Fibroblast of pulmonary artery (primary cell): ENCODE measurements around the gene ASCL3.

Experiments
- DNase-seq: peaks from one replicate; pipeline ENCODE4 v3.0.0-alpha.2; 2010; ENCODE audit warnings: low read depth
- H3K4me3 ChIP-seq: replicated peaks from 2 replicates; pipeline ENCODE4 v1.5.1; 2011; ENCODE audit warnings: low read depth, mild to moderate bottlenecking, control low read depth, low read length, moderate library complexity
- CTCF ChIP-seq: IDR thresholded peaks from 2 replicates; pipeline ENCODE4 v1.5.1; 2011; ENCODE audit warnings: mild to moderate bottlenecking, control low read depth, low read length, inconsistent platforms; ENCODE audit errors: missing control alignments

Gene ASCL3

GRCh38 chr11:8932564-8933180, 10.1 kb downstream of the ASCL3 start, which contains the start of gene C11orf16:
TSS of gene C11orf16 (minus strand) at chr11:8932947. CDS start at chr11:8932308, 639 bp downstream.
- no peak for DNase-seq
- no peak within 1 kb of the TSS for H3K4me3 ChIP-seq
- TF ChIP-seq CTCF = no peak

- TF ChIP-seq CTCF = no peak
- no peak overlapping the region for H3K4me3 ChIP-seq
- DNase-seq = no peak
Observed at GRCh38 chr11:8930456-8931175, 12.2 kb downstream of the ASCL3 start.

DNA sequence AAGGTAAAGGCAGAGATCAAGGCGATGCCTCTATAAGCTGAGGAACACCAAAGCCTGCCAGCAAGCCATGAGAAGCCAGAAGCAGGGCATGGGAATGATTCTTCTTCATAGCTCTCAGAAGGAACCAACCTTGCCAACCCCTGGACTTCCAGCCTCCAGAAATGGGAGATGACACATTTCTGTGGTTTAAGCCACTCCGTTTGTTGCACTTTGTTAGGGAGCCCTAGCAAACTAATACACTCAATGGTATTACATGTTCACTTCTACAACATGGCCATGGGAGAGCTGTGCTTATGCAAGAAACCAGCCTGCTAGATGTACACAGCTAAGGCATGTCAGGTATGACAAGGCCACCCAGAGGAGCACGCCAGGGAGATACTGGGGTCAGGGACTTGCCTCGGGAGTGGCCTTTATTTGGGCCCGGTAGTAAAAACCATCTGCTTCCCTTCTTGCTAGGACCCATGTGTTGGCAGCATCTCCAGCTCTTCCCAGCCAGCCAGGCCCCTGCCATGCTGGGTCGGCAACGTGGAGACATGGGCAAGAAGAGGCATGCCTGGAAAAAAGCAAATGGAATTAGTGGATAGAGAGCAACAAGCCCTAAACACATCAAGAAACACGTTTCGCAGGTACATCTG, 13.7 kb downstream of the ASCL3 start:
- TF ChIP-seq CTCF = no peak
- H3K4me3 ChIP-seq = no peak overlapping the region
- DNase-seq = no peak

DNA sequence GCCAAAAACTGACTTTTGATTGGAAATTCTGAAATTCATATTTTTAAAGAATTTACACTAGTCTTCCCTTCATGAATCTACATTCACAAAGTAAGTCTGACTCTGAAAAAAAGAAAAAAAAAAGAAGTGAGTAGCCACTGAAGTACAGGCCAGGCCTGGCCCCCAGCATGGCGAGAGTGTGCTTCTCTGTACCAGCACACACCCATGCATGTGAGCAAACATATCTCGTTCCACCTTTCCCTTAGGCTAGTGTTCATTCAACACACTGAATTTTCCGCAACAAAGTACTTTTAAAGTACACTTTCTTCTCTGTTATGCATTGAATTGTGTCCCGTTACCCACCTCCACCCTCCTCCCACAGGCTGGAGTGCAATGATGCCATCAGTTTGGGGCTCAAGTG, 14.6 kb downstream of the ASCL3 start:
- no peak overlapping the region for H3K4me3 ChIP-seq
- no peak for TF ChIP-seq CTCF
- DNase-seq = no peak

GRCh38 chr11:8927233-8927632, 15.6 kb downstream of the ASCL3 start:
- H3K4me3 ChIP-seq = no peak overlapping the region
- DNase-seq = no peak
- no peak for TF ChIP-seq CTCF

DNA sequence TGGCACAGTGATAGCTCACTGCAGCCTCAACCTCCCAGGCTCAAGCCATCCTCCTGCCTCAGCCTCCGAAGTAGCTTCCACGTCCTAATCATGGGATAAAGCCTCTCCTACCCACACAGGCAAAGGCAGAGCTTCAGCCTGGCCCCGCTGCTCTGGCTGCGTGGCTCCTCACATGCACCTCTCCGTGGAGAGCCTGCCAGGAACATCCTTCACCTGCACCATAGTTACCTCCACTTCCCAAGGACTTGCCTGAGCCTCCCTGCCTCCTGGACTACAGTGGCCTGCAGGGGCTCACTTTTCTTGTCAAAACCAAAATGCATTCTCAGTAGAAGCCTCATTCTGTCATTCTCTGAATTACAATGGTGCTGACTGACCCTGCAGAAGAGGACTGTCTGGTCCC, 16.6 kb downstream of the ASCL3 start:
- no peak for TF ChIP-seq CTCF
- H3K4me3 ChIP-seq = no peak overlapping the region
- no peak for DNase-seq
